Heart right ventricle (tissue), 16 donors: Measurements from ENCODE around the gene CDC42BPA. TPM values are rescaled to one million over a fixed set of nuclear protein-coding genes. Genes with fewer than 3 reads are reported as not detected.
A peak's percentile ranks its signal among the peaks of the same experiment; 100 is the strongest.

Experiments
- ATAC-seq, 8 donors: fragments of 200-7000 bp; cut with Tn5 transposase; one replicate each; pipeline ENCODE4 v1.9.1; 2020; ENCODE audit warnings: mild to moderate bottlenecking in 8 of 8, moderate library complexity in 8 of 8, moderate number of reproducible peaks in 1 of 8
- DNase-seq, 2 donors: peaks; one replicate each; pipeline ENCODE4 v3.0.0-alpha.2; 2020
- H3K27ac ChIP-seq, 10 donors: fragments of 200-600 bp; sonication (generic) in 2 of 10; one replicate each; pipeline versions ENCODE4 v1.5.0 to v1.8.0; 2020 to 2022; ENCODE audit warnings: mild to moderate bottlenecking in 3 of 10
- H3K27me3 ChIP-seq, 7 donors: fragments of 200-600 bp; one replicate each; pipeline ENCODE4 v1.8.0; 2021 to 2022; ENCODE audit warnings: mild to moderate bottlenecking in 2 of 7
- H3K36me3 ChIP-seq, 9 donors: fragments of 200-600 bp; sonication (generic) in 1 of 9; one replicate each; pipeline versions ENCODE4 v1.5.0 to v1.8.0; 2020 to 2022; ENCODE audit warnings: mild to moderate bottlenecking in 2 of 9
- H3K4me1 ChIP-seq, 9 donors: fragments of 200-600 bp; sonication (generic) in 1 of 9; one replicate each; pipeline versions ENCODE4 v1.5.0 to v1.8.0; 2020 to 2022; ENCODE audit warnings: mild to moderate bottlenecking in 4 of 9
- H3K4me3 ChIP-seq, 10 donors: fragments of 200-600 bp; sonication (generic) in 2 of 10; one replicate each; pipeline versions ENCODE4 v1.5.0 to v1.8.0; 2020 to 2022; ENCODE audit warnings: mild to moderate bottlenecking in 7 of 10, moderate library complexity in 2 of 10
- H3K9me3 ChIP-seq, 11 donors: fragments of 200-600 bp in 10 of 11; sonication (generic) in 2 of 11; one replicate each; pipeline versions ENCODE4 v1.5.0 to v1.8.0; 2013 to 2022; ENCODE audit warnings: mild to moderate bottlenecking in 2 of 11, control low read depth in 1 of 11, moderate library complexity in 1 of 11
- WGBS, 2 donors: extraction: QIAGEN DNeasy Blood & Tissue Kit; methylation state at CpG; one replicate each; pipeline ENCODE4 v1.1.7; 2013; ENCODE audit warnings: inconsistent platforms in 1 of 2; 5-methylcytosine and 5-hydroxymethylcytosine counted together
- intact Hi-C, 10 donors: fragments of 100-400 bp; cut with DNase I; formaldehyde crosslinking; loops; one replicate each; pipeline versions ENCODE4 v1.11.1 to v1.14.2; 2022
- polyA plus RNA-seq, 2 donors: library from polyadenylated mRNA; stranded (reverse); fragments of 200-250 nt; gene quantifications; one replicate each; pipeline ENCODE4 v1.2.3, GENCODE V29; 2013
- total RNA-seq, 10 donors: library from RNA; stranded (reverse); fragmentation: NEBNext Ultra II Directional in 3 of 10; extraction: Animal tissue kit (Norgen Biotek cat#: 25700) in 3 of 10; gene quantifications; one replicate each; pipeline versions ENCODE4 v1.2.1 to v1.2.4, GENCODE V29; 2021 to 2023
- TF ChIP-seq, protein P1 (sequence below), 9 donors: fragments of 200-600 bp; sonication (generic) in 2 of 9; IDR thresholded peaks; one replicate each; pipeline versions ENCODE4 v1.5.0 to v1.8.0; 2021 to 2022; ENCODE audit warnings: antibody characterized with exemption in 9 of 9, mild to moderate bottlenecking in 5 of 9, moderate library complexity in 1 of 9
- donor health status: Arrhythmogenic right ventricular cardiomyopathy.
- donor health status: ischemic (EF 13 %, LVEDD 7.1; RV severe dilation, severe dysfunction).
- donor health status: healthy with polysubstance abuse.
- donor health status: DM: no; HTN: yes; CAD: no.
- donor health status: DM: no; HTN: no; CAD: no.
- donor health status: ischemic (EF 25% LVEDD 6.9; RV normal size, moderate dysfunction).
- donor health status: ischemic (EF 25% LVEDD 5.7; RV mildly dilated, moderate dysfunction).
- donor health status: healthy.
- donor health status: DM: yes; HTN: yes; CAD: no.
- donor health status: Ischemic cardiomyopathy.
- donor health status: ischemic (EF 35%, LVEDD 5.7; RV mildly dilated, moderate dysfunction).
- donor health status: nonischemic (EF 11% LVEDD 7.7; RV severe dilation, severe dysfunction).
- donor health status: DM: yes; HTN: yes; CAD: no.
- donor health status: PGD.
- donor health status: ischemic (EF 29% LVEDD 5.4; RV normal size, mild dysfunction).
- donor health status: nonischemic (EF 23%, LVEDD 6.1; RV moderate dilation, normal function).

CDC42BPA gene
- total and polyA plus RNA-seq, 12 donors, result 8.6 to 39.5 (median 31.5) TPM

DNA sequence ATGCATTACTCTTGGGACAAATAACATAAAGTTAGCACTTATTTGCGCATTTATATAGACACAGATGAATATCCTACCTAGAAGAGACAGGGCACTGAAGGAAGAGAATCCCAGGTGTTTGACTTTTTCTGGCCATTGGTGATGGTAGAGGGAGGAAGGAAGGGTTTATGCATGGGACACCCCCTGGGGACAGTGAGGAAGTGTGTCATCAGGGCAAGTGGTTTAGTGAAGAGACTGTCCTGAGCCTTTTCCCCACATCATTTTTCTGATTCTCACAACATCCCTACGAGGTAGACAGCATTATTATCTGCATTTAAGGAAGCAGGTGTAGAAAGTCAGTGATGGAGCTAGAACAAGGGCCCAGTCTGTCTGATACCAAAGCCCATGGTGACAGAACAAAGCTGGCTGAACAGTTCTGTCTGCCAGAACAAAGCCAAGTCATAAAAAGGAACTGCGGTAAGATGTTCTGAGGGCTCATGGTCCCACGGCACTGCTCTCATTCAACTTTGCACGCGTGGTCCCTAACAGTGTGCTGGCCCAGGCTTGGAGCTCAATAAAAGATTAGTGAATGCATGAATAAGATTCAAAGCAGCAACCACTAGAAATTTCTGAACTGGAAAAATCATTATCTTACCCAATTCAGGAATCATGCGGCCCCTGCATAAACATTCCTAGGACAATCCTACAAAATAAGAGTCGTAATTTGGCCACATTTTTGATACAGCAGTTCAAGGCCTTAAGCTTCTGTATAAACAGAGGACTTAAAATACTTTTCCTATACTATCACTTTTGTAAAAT, 12.2 kb upstream of the CDC42BPA start:
- H3K4me1 ChIP-seq, result no peaks in the 10 kb centered on the region
- peak overlapping the region in 1 of 10 donors; percentile 12 for H3K27ac ChIP-seq
- 63 to 66% methylated on average over 8 of the region's 8 CpGs for WGBS, 2 donors
- TF ChIP-seq, protein P1, sequence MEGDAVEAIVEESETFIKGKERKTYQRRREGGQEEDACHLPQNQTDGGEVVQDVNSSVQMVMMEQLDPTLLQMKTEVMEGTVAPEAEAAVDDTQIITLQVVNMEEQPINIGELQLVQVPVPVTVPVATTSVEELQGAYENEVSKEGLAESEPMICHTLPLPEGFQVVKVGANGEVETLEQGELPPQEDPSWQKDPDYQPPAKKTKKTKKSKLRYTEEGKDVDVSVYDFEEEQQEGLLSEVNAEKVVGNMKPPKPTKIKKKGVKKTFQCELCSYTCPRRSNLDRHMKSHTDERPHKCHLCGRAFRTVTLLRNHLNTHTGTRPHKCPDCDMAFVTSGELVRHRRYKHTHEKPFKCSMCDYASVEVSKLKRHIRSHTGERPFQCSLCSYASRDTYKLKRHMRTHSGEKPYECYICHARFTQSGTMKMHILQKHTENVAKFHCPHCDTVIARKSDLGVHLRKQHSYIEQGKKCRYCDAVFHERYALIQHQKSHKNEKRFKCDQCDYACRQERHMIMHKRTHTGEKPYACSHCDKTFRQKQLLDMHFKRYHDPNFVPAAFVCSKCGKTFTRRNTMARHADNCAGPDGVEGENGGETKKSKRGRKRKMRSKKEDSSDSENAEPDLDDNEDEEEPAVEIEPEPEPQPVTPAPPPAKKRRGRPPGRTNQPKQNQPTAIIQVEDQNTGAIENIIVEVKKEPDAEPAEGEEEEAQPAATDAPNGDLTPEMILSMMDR (IDR thresholded peaks at IDR 0.05), result no peak
- DNase-seq (no peak), ATAC-seq (peak in 2 of 8 donors; percentile 11 to 39)
- intact Hi-C loops, result no loop called here
- no peaks in the 10 kb centered on the region for H3K27me3 ChIP-seq
- H3K36me3 ChIP-seq, result no peaks in the 10 kb centered on the region
- no peak overlapping the region for H3K4me3 ChIP-seq
- H3K9me3 ChIP-seq, result peaks cover 0 to 14% (median 5%) of the 10 kb centered on the region in 11 donors

DNA sequence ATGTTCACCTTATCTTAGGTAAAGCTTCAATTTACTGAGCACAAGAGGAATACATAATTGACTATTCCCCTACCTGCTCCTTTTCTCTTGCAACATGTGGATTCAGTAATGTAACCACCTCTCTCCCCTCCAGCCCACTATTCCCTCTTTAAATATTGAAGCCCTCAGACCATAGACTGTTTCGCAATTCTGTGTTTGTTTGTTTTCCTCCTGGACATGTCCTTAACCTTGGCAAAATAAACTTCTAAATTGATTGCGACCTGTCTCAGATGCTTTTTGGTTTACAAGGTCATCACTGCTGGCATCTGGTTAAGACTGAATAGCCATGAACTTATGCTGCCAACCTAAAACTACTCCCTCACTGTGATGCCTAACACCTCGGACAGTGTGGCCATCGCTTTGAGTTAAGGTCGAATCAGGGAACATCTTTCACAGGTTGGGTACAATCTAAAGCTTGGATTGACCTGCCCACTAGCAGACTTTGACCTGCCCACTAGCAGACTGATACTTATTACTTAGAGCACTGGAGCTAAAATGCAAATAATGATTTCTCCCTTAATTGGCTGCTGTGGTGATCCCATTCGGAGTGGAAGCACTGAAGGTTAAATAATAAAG, 10.2 kb upstream of the CDC42BPA start:
- TF ChIP-seq, protein P1 (IDR thresholded peaks at IDR 0.05), result no peak
- DNase-seq, result no peak
- 87 to 91% methylated on average over 6 of the region's 6 CpGs for WGBS, 2 donors
- Histone ChIP-seq H3K27ac (no peak overlapping the region), H3K27me3 (no peaks in the 10 kb centered on the region), H3K4me3 (no peak overlapping the region), H3K9me3 (peaks cover 0 to 11% (median 4%) of the 10 kb centered on the region in 11 donors), H3K4me1 (no peaks in the 10 kb centered on the region), H3K36me3 (no peaks in the 10 kb centered on the region)
- intact Hi-C loops, result no loop called here
- no peak for ATAC-seq

DNA sequence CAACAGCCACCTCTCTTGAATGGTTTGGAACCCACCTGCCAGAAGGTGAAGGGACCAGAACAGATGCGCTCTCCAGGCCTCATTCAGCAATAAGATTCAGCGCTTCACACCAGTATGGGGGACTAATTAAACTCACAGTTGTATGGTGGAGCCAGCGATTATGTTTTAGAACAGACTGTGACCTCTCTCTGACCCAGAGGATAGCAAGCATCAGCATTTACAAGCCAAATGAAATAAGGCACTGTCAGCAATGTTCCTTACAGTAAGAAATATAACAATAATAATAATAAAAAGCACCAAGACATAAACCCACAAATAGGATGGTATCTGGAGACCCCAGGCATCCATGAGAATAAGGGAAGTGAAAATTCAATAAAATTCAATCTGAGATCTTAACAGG, 6.9 kb upstream of the CDC42BPA start:
- TF ChIP-seq, protein P1 (IDR thresholded peaks at IDR 0.05), result no peak
- Histone ChIP-seq H3K4me1 (no peaks in the 10 kb centered on the region), H3K27me3 (no peaks in the 10 kb centered on the region), H3K36me3 (no peaks in the 10 kb centered on the region), H3K27ac (no peak overlapping the region), H3K9me3 (peaks cover 0 to 5% (median 0%) of the 10 kb centered on the region in 11 donors), H3K4me3 (no peak overlapping the region)
- 91 to 92% methylated on average over 3 of the region's 3 CpGs for WGBS, 2 donors
- ATAC-seq, result no peak
- intact Hi-C loops, result no loop called here
- no peak for DNase-seq

DNA sequence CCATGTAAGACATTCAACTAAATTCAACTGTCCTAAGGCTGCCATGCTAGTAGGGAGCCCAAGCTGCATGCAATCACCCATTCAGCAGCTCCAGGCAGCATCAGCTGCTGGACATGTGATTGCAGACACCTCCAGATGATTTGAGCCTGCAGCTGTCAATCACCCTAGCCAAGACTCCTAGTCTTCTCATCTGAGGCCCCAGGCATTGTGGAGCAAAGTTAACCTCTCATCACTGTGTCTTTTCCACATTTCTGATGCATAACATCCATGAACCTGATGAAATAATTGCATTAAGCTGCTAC, 5.6 kb upstream of the CDC42BPA start:
- Histone ChIP-seq H3K27me3 (peaks cover 0 to 7% (median 0%) of the 10 kb centered on the region in 7 donors), H3K9me3 (peaks cover 0 to 5% (median 0%) of the 10 kb centered on the region in 11 donors), H3K27ac (no peak overlapping the region), H3K4me3 (no peak overlapping the region), H3K4me1 (peaks cover 0 to 10% (median 5%) of the 10 kb centered on the region in 9 donors), H3K36me3 (no peaks in the 10 kb centered on the region)
- intact Hi-C loops, result no loop called here
- TF ChIP-seq, protein P1 (IDR thresholded peaks at IDR 0.05), result no peak
- DNase-seq, result no peak
- ATAC-seq, result no peak
